Forelimb muscle (tissue), 1 donor: ENCODE measurements around the gene NECTIN1. TPM values are rescaled to one million over a fixed set of nuclear protein-coding genes. Genes with fewer than 3 reads are reported as not detected.

Experiments
- DNase-seq: peaks from one replicate; pipeline ENCODE4 v3.0.0-alpha.2; 2013; ENCODE audit warnings: low read depth
- polyA plus RNA-seq: library from polyadenylated mRNA; unstranded; fragments of 120-200 nt; gene quantifications from one replicate; pipeline ENCODE4 v1.2.1, GENCODE V29; 2013; ENCODE audit not compliant: insufficient read length

NECTIN1 gene
- 20.0 TPM for polyA plus RNA-seq

GRCh38 chr11:119728651-119729580 is at the start of gene NECTIN1:
NECTIN1 (minus strand) TSS chr11:119729200; CDS start chr11:119728553, 647 bp downstream.
- peak; percentile 74 for DNase-seq

GRCh38 chr11:119778391-119779194 is 49.6 kb upstream of the NECTIN1 start:
- no peak for DNase-seq

- DNase-seq: no peak
Measured at GRCh38 chr11:119777940-119778339, 48.9 kb upstream of the NECTIN1 start.

- DNase-seq: no peak
Measured at GRCh38 chr11:119776651-119777050, 47.7 kb upstream of the NECTIN1 start.

- no peak for DNase-seq
Measured at GRCh38 chr11:119776031-119776636, 47.1 kb upstream of the NECTIN1 start.

GRCh38 chr11:119774172-119774763 is 45.3 kb upstream of the NECTIN1 start:
- no peak for DNase-seq

- DNase-seq: no peak
Measured at GRCh38 chr11:119772641-119773415, 43.8 kb upstream of the NECTIN1 start.

GRCh38 chr11:119772076-119772475 is 43.1 kb upstream of the NECTIN1 start:
- DNase-seq: no peak

- DNase-seq: no peak
Measured at GRCh38 chr11:119771172-119771770, 42.3 kb upstream of the NECTIN1 start.

GRCh38 chr11:119765628-119766027 is 36.6 kb upstream of the NECTIN1 start:
- no peak for DNase-seq

- no peak for DNase-seq
Measured at GRCh38 chr11:119764108-119764868, 35.3 kb upstream of the NECTIN1 start.

- DNase-seq: no peak
Measured at GRCh38 chr11:119763071-119763728, 34.2 kb upstream of the NECTIN1 start.

- DNase-seq: no peak
Measured at GRCh38 chr11:119759747-119760412, 30.9 kb upstream of the NECTIN1 start.

- no peak for DNase-seq
Measured at GRCh38 chr11:119759324-119759723, 30.3 kb upstream of the NECTIN1 start.

GRCh38 chr11:119758291-119758690 is 29.3 kb upstream of the NECTIN1 start:
- DNase-seq: no peak

- no peak for DNase-seq
Measured at GRCh38 chr11:119757378-119757777, 28.4 kb upstream of the NECTIN1 start.

GRCh38 chr11:119756169-119756865 is 27.3 kb upstream of the NECTIN1 start:
- DNase-seq: no peak
